Measurements from ENCODE around the gene ST8SIA4. TPM values are rescaled to one million over a fixed set of nuclear protein-coding genes. Genes with fewer than 3 reads are reported as not detected.
A peak's percentile ranks its signal among the peaks of the same experiment; 100 is the strongest.
"Not testable (repeated sequence)": the region's sequence is repeated elsewhere in the genome, so short reads cannot be mapped to it uniquely, and the experiment has no call there.

The ST8SIA4 gene
- total RNA-seq, 1 donor from 2014 or later: 5.9 TPM

DNA sequence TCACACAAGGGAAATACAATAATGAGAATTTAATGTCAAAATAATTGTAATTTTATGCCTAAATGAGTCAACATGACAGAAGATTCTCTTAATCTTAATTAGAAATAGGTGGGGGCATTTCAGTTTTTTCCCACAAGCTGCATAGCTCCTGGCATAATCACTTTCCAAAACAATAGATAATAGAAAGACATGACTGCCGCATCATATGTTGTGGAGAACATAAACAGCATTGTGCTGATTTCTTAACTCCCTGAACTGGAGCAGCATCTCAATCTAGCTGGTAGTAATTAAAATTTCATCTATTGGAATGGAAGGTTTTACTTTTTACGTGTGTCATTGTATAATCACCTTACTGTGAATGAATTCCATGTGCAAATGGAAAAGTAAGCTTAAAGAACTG, 112.1 kb downstream of the ST8SIA4 start:
- Mint-ChIP-seq H3K9me3 (peaks cover 4% of the 10 kb centered on the region), H3K4me1 (peaks cover 23% of the 10 kb centered on the region), H3K36me3 (ENCODE audit: low read depth) (no peaks in the 10 kb centered on the region), H3K27ac (ENCODE audit: unreplicated experiment) (no peak overlapping the region), H3K4me3 (peak overlapping the region; percentile 9), H3K27me3 (ENCODE audit: low read depth) (no peaks in the 10 kb centered on the region)
- DNase-seq (ENCODE audit: low read depth, low spot score): no peak
- TF ChIP-seq, protein P1, sequence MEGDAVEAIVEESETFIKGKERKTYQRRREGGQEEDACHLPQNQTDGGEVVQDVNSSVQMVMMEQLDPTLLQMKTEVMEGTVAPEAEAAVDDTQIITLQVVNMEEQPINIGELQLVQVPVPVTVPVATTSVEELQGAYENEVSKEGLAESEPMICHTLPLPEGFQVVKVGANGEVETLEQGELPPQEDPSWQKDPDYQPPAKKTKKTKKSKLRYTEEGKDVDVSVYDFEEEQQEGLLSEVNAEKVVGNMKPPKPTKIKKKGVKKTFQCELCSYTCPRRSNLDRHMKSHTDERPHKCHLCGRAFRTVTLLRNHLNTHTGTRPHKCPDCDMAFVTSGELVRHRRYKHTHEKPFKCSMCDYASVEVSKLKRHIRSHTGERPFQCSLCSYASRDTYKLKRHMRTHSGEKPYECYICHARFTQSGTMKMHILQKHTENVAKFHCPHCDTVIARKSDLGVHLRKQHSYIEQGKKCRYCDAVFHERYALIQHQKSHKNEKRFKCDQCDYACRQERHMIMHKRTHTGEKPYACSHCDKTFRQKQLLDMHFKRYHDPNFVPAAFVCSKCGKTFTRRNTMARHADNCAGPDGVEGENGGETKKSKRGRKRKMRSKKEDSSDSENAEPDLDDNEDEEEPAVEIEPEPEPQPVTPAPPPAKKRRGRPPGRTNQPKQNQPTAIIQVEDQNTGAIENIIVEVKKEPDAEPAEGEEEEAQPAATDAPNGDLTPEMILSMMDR (conservative IDR thresholded peaks at IDR 0.05): no peak

DNA sequence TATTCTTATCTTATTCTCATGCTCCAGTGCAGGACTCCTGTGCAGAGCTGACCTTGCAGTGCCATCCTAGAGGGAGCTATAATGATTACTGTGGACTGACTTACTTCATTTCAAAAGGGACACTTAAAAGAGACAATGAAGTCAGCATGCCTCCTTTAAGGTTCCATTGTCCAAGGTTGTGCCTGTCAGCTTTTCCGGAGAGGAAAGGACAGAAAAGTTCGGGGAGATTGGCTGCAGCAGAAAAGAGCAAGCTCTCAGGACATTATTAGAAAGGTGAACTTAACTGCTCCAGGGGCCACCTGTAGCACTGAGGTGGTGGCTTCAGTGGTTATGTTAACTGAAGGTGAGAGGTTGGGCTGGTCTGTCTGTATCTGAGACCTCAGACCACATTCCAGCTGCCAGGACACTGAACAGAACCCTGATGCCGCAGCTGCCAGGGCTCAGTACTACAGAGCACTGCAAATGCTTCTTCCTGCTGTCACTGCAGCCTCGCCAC, 112.9 kb downstream of the ST8SIA4 start:
- peaks cover 4% of the 10 kb centered on the region for H3K9me3 Mint-ChIP-seq
- no peak overlapping the region for H3K27ac Mint-ChIP-seq (ENCODE audit: unreplicated experiment)
- H3K36me3 Mint-ChIP-seq (ENCODE audit: low read depth): no peaks in the 10 kb centered on the region
- peaks cover 23% of the 10 kb centered on the region for H3K4me1 Mint-ChIP-seq
- DNase-seq (ENCODE audit: low read depth, low spot score): no peak
- H3K4me3 Mint-ChIP-seq: peak overlapping the region; percentile 9
- no peaks in the 10 kb centered on the region for H3K27me3 Mint-ChIP-seq (ENCODE audit: low read depth)
- TF ChIP-seq, protein P1 (conservative IDR thresholded peaks at IDR 0.05): peak; percentile 28

DNA sequence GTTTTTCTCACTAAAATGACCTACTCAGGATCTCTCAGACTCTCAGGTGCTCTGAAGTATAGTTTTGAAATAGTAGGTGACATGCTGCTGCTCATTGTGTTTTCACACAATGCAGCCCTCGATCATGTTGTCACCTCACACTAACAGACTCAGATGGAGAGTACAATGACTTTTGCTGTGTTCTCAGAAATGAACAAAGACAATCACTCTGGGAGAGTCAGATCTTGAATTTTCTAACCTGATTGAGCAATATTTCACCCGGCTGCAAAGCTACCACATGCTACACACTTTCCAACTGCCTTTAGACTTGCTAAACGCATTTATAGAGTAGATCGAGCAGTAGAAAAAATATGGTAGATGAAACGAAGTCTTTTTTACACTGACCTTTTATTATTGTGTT, 113.4 kb downstream of the ST8SIA4 start:
- Mint-ChIP-seq H3K9me3 (peaks cover 4% of the 10 kb centered on the region), H3K36me3 (ENCODE audit: low read depth) (no peaks in the 10 kb centered on the region), H3K4me1 (peaks cover 23% of the 10 kb centered on the region), H3K27me3 (ENCODE audit: low read depth) (no peaks in the 10 kb centered on the region), H3K4me3 (peak overlapping the region; percentile 9), H3K27ac (ENCODE audit: unreplicated experiment) (no peak overlapping the region)
- no peak for DNase-seq (ENCODE audit: low read depth, low spot score)
- TF ChIP-seq, protein P1 (conservative IDR thresholded peaks at IDR 0.05): no peak

DNA sequence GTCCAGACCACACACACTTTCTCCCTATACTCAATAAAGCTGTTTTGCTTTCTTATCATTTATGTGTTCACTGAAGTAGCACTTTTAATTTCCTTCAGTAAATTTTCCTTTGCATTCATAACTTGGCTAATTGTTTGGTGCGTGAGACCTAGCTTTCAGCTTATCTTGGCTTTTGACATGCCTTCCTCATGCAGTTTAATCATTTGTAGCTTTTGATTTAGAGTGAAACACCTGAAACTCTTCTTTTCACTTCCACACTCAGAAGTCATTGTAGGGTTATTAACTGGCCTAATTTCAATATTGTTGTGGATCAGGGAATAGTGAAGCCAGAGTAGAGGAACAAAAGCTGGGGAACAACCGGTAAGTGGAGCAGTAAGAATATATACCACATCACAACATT, 114.7 kb downstream of the ST8SIA4 start:
- Mint-ChIP-seq H3K4me3 (no peak overlapping the region), H3K9me3 (peaks cover 4% of the 10 kb centered on the region), H3K27me3 (ENCODE audit: low read depth) (no peaks in the 10 kb centered on the region), H3K36me3 (ENCODE audit: low read depth) (no peaks in the 10 kb centered on the region), H3K4me1 (peaks cover 23% of the 10 kb centered on the region), H3K27ac (ENCODE audit: unreplicated experiment) (no peak overlapping the region)
- no peak for DNase-seq (ENCODE audit: low read depth, low spot score)
- TF ChIP-seq, protein P1 (conservative IDR thresholded peaks at IDR 0.05): no peak

DNA sequence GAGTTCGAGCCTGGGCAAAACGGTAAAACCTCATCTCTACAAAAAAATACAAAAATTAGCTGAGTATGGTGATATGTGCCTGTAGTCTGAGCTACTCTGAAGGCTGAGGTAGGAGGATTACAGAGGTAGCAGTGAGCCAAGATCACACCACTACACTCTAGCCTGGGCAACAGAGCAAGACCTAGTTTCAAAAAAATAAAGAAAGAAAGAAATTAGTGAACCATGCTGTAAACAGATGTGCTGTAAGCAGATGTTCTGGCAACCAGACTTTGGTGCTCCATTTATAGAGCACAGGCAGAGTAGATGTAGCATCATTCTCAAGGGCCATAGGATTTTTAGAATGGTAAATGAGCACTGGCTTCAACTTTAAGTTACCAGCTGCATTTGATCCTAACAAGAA, 115.4 kb downstream of the ST8SIA4 start:
- peaks cover 21% of the 10 kb centered on the region for H3K4me1 Mint-ChIP-seq
- H3K9me3 Mint-ChIP-seq: peaks cover 4% of the 10 kb centered on the region
- TF ChIP-seq, protein P1 (conservative IDR thresholded peaks at IDR 0.05): no peak
- no peak overlapping the region for H3K4me3 Mint-ChIP-seq
- no peak overlapping the region for H3K27ac Mint-ChIP-seq (ENCODE audit: unreplicated experiment)
- DNase-seq (ENCODE audit: low read depth, low spot score): no peak
- no peaks in the 10 kb centered on the region for H3K27me3 Mint-ChIP-seq (ENCODE audit: low read depth)
- H3K36me3 Mint-ChIP-seq (ENCODE audit: low read depth): no peaks in the 10 kb centered on the region

DNA sequence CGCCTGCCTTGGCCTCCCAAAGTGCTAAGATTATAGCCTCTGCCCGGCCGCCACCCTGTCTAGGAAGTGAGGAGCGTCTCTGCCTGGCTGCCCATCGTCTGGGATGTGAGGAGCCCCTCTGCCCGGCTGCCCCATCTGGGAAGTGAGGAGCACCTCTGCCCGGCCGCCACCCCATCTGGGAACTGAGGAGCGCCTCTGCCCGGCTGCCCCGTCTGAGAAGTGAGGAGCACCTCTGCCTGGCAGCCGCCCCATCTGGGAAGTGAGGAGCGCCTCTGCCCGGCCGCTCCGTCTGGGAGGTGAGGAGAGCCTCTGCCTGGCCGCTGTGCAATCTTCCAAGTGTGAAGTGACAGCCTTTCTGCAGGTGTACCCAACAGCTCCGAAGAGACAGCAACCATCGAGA, 117.5 kb downstream of the ST8SIA4 start:
- H3K36me3 Mint-ChIP-seq (ENCODE audit: low read depth); DNase-seq (ENCODE audit: low read depth, low spot score); H3K27me3 Mint-ChIP-seq (ENCODE audit: low read depth); H3K9me3 Mint-ChIP-seq; H3K4me3 Mint-ChIP-seq; H3K27ac Mint-ChIP-seq (ENCODE audit: unreplicated experiment): not testable (repeated sequence)
- H3K4me1 Mint-ChIP-seq: peaks cover 11% of the 10 kb centered on the region

All from neural crest cell (in vitro differentiated cells).